CD14-positive monocyte (primary cell): ENCODE results near the gene SLC25A21. TPM values are rescaled to one million over a fixed set of nuclear protein-coding genes. Genes with fewer than 3 reads are reported as not detected.

Experiments
- DNase-seq, 3 donors: peaks; one replicate each; pipeline ENCODE4 v3.0.0-alpha.2; 2011 to 2022
- H2AFZ ChIP-seq: 2 replicates; pipeline ENCODE4 v1.6.0; 2012; ENCODE audit warnings: mild to moderate bottlenecking, low read depth, low read length, inconsistent platforms; ENCODE audit not compliant: insufficient read depth, poor library complexity, severe bottlenecking
- H3K27ac ChIP-seq, 2 donors: 1 replicate in 1 of 2; 2 replicates in 1 of 2; pipeline ENCODE4 v1.5.1; 2012 to 2013; ENCODE audit warnings: low read length in 2 of 2, control low read depth in 1 of 2, inconsistent platforms in 1 of 2, low read depth in 1 of 2, mild to moderate bottlenecking in 1 of 2
- H3K27me3 ChIP-seq, 2 donors: one replicate each; pipeline versions ENCODE4 v1.6.0 to v1.6.1; 2011 to 2013; ENCODE audit warnings: low read length in 2 of 2; ENCODE audit not compliant: control insufficient read depth in 2 of 2, insufficient read depth in 2 of 2
- H3K36me3 ChIP-seq, 2 donors: replicated peaks in 1 of 2; 1 replicate in 1 of 2; 2 replicates in 1 of 2; pipeline versions ENCODE4 v1.5.1 to v1.6.1; 2012 to 2013; ENCODE audit warnings: low read length in 2 of 2, control low read depth in 1 of 2, inconsistent platforms in 1 of 2, mild to moderate bottlenecking in 1 of 2; ENCODE audit not compliant: insufficient read depth in 2 of 2, control insufficient read depth in 1 of 2
- H3K4me1 ChIP-seq, 2 donors: 1 replicate in 1 of 2; 2 replicates in 1 of 2; pipeline versions ENCODE4 v1.5.1 to v1.6.1; 2012 to 2013; ENCODE audit warnings: low read length in 2 of 2, control low read depth in 1 of 2, inconsistent platforms in 1 of 2, mild to moderate bottlenecking in 1 of 2, moderate library complexity in 1 of 2; ENCODE audit not compliant: insufficient read depth in 2 of 2, control insufficient read depth in 1 of 2
- H3K4me2 ChIP-seq: replicated peaks from 2 replicates; pipeline ENCODE3; 2012; ENCODE audit warnings: low read length, moderate library complexity, mild to moderate bottlenecking; ENCODE audit not compliant: poor library complexity, severe bottlenecking; ENCODE audit errors: extremely low read depth
- H3K4me3 ChIP-seq, 3 experiments: fragments of 200-600 bp in 1 of 3; sonication (generic) in 1 of 3; replicated peaks in 1 of 3; 1 replicate in 2 of 3; 2 replicates in 1 of 3; pipeline ENCODE4 v1.5.1; 2011 to 2013; ENCODE audit warnings: low read length in 3 of 3, mild to moderate bottlenecking in 3 of 3, control low read depth in 2 of 3, low read depth in 2 of 3, inconsistent platforms in 1 of 3, moderate library complexity in 1 of 3
- H3K79me2 ChIP-seq: 2 replicates; pipeline ENCODE4 v1.6.0; 2012; ENCODE audit warnings: mild to moderate bottlenecking, control low read depth, inconsistent platforms, low read length, moderate library complexity; ENCODE audit not compliant: insufficient read depth
- H3K9ac ChIP-seq: 2 replicates; pipeline ENCODE4 v1.6.0; 2017; ENCODE audit warnings: low read length, mild to moderate bottlenecking; ENCODE audit not compliant: insufficient read depth, poor library complexity, severe bottlenecking
- H3K9me3 ChIP-seq, 2 donors: replicated peaks in 1 of 2; 1 replicate in 1 of 2; 2 replicates in 1 of 2; pipeline versions ENCODE4 v1.5.1 to v1.6.1; 2012 to 2013; ENCODE audit warnings: low read length in 2 of 2, control low read depth in 1 of 2; ENCODE audit not compliant: control insufficient read depth in 1 of 2, insufficient read depth in 1 of 2
- H4K20me1 ChIP-seq: 2 replicates; pipeline ENCODE4 v1.6.0; 2012; ENCODE audit warnings: mild to moderate bottlenecking, low read length, control low read depth, moderate library complexity; ENCODE audit not compliant: insufficient read depth
- H3K27ac Mint-ChIP-seq, 7 donors: one replicate each; pipeline ENCODE4 v1.8.0; 2020; ENCODE audit warnings: mild to moderate bottlenecking in 7 of 7, mixed read lengths in 7 of 7, moderate library complexity in 6 of 7, inconsistent platforms in 2 of 7
- H3K27me3 Mint-ChIP-seq, 3 donors: one replicate each; pipeline ENCODE4 v1.8.0; 2021 to 2022; ENCODE audit warnings: low read depth in 3 of 3, mild to moderate bottlenecking in 3 of 3, mixed read lengths in 3 of 3, moderate library complexity in 3 of 3, inconsistent platforms in 1 of 3
- H3K36me3 Mint-ChIP-seq, 2 donors: one replicate each; pipeline ENCODE4 v1.8.0; 2020; ENCODE audit warnings: mixed read lengths in 2 of 2, inconsistent platforms in 1 of 2, mild to moderate bottlenecking in 1 of 2
- H3K4me1 Mint-ChIP-seq: one replicate; pipeline ENCODE4 v1.8.0; 2020; ENCODE audit warnings: mild to moderate bottlenecking, mixed read lengths
- H3K4me3 Mint-ChIP-seq, 2 donors: one replicate each; pipeline ENCODE4 v1.8.0; 2020; ENCODE audit warnings: mild to moderate bottlenecking in 2 of 2, mixed read lengths in 2 of 2, moderate library complexity in 1 of 2
- H3K9me3 Mint-ChIP-seq, 7 donors: one replicate each; pipeline ENCODE4 v1.8.0; 2020 to 2022; ENCODE audit warnings: mixed read lengths in 7 of 7, mild to moderate bottlenecking in 6 of 7, moderate library complexity in 6 of 7, inconsistent platforms in 2 of 7
- WGBS: methylation state at CpG from one replicate; pipeline ENCODE4 v1.1.5; 2013; ENCODE audit warnings: missing lambda C conversion rate; ENCODE audit not compliant: insufficient coverage; 5-methylcytosine and 5-hydroxymethylcytosine counted together
- intact Hi-C, 2 donors: fragments of 100-400 bp; cut with micrococcal nuclease; formaldehyde crosslinking; loops; one replicate each; pipeline versions ENCODE4 v1.15.0 to v1.15.1; 2023
- polyA plus RNA-seq, 3 donors: library from polyadenylated mRNA; depleted of rRNA in 1 of 3; unstranded in 2 of 3; stranded (reverse) in 1 of 3; fragments of 300-500 nt in 2 of 3; fragments of >200 nt in 1 of 3; fragmentation: Illumina TruSeq in 2 of 3; gene quantifications; 1 replicate in 2 of 3; 2 replicates in 1 of 3; pipeline ENCODE4 v1.2.3, GENCODE V29; 2012 to 2021
- TF ChIP-seq, protein P1 (sequence below): fragments of 200-600 bp; IDR thresholded peaks from one replicate; pipeline ENCODE4 v1.8.0; 2022; ENCODE audit warnings: antibody characterized with exemption, mild to moderate bottlenecking

Gene SLC25A21
- polyA plus RNA-seq, 3 donors, result not detected

DNA sequence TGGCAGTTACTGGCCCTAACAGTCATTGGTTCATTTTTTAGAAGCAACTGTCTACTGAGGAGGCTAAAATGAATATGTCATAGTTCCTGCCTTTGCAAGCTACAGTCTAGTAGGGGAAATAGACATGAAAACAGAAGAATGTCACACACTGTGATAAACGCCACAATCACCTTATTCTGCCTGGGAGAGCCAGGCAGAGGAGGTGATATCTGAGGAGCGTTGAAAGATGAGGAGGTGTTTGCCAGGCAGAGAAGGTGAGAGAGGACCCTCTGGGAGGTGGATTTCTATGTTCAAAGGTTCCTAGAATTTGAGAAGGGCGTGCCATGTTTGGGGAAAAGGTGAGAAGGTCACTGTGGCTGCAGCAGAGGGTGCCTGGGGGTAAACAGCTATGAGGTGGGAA, 325.0 kb downstream of the SLC25A21 start:
- 80% methylated on average over 2 of the region's 3 CpGs for WGBS
- H3K36me3 ChIP-seq, result no peaks in the 10 kb centered on the region
- Mint-ChIP-seq H3K9me3 (peaks cover 0 to 3% (median 0%) of the 10 kb centered on the region in 7 donors), H3K4me1 (no peaks in the 10 kb centered on the region), H3K27me3 (no peaks in the 10 kb centered on the region), H3K36me3 (no peaks in the 10 kb centered on the region), H3K4me3 (no peak overlapping the region), H3K27ac (no peak overlapping the region)
- H3K79me2 ChIP-seq, result no peaks in the 10 kb centered on the region
- H3K27ac ChIP-seq, result no peak overlapping the region
- H3K9ac ChIP-seq, result no peak overlapping the region
- H3K27me3 ChIP-seq, result no peaks in the 10 kb centered on the region
- H3K9me3 ChIP-seq, result no peaks in the 10 kb centered on the region
- H2AFZ ChIP-seq, result no peak overlapping the region
- intact Hi-C loops, result no loop called here
- TF ChIP-seq, protein P1, sequence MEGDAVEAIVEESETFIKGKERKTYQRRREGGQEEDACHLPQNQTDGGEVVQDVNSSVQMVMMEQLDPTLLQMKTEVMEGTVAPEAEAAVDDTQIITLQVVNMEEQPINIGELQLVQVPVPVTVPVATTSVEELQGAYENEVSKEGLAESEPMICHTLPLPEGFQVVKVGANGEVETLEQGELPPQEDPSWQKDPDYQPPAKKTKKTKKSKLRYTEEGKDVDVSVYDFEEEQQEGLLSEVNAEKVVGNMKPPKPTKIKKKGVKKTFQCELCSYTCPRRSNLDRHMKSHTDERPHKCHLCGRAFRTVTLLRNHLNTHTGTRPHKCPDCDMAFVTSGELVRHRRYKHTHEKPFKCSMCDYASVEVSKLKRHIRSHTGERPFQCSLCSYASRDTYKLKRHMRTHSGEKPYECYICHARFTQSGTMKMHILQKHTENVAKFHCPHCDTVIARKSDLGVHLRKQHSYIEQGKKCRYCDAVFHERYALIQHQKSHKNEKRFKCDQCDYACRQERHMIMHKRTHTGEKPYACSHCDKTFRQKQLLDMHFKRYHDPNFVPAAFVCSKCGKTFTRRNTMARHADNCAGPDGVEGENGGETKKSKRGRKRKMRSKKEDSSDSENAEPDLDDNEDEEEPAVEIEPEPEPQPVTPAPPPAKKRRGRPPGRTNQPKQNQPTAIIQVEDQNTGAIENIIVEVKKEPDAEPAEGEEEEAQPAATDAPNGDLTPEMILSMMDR, result no peak
- H3K4me1 ChIP-seq, result no peaks in the 10 kb centered on the region
- H4K20me1 ChIP-seq, result no peaks in the 10 kb centered on the region
- no peak for DNase-seq
- no peak overlapping the region for H3K4me3 ChIP-seq
- no peak overlapping the region for H3K4me2 ChIP-seq

DNA sequence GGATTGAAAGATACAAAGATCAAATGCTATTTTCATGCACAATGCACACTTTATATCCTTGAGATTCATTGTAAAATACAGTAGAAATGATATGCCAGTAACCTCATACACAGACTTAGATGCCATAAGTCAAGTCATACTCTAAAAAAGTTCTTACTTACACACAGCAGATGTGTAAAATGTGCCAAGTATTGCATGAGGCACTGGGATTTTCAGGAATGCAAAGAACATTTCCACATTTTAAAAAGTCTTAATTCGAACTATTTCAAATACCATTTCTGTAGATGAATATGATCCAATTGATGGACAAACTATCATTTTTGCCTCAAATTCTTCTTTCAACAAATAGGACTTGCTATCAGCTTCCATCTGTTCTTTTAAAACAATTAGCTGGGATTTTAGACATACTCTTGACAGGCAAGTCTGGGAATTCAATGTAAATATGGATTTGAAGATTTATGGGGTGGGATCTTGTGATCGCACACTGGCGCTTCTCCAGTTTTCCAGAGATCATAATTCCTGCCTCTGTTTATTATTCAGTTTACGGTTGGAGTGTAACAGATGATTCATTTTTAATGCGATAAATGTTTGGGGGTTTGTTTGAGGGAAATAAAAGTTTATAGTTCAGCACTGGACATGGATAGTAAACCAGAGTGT, 326.9 kb downstream of the SLC25A21 start:
- H3K27me3 Mint-ChIP-seq, result no peaks in the 10 kb centered on the region
- H2AFZ ChIP-seq, result no peak overlapping the region

More for the DNA sequence above, 326.9 kb downstream of the SLC25A21 start:
- TF ChIP-seq, protein P1, result no peak
- intact Hi-C loops, result no loop called here
- H3K9ac ChIP-seq, result no peak overlapping the region
- no peaks in the 10 kb centered on the region for H4K20me1 ChIP-seq
- Mint-ChIP-seq H3K4me3 (no peak overlapping the region), H3K4me1 (no peaks in the 10 kb centered on the region), H3K9me3 (peaks cover 0 to 3% (median 0%) of the 10 kb centered on the region in 7 donors), H3K27ac (no peak overlapping the region), H3K36me3 (no peaks in the 10 kb centered on the region)
- 100% methylated on average over 1 of the region's 5 CpGs for WGBS
- H3K79me2 ChIP-seq, result no peaks in the 10 kb centered on the region
- H3K27ac ChIP-seq, result no peak overlapping the region
- no peak overlapping the region for H3K4me2 ChIP-seq
- no peak overlapping the region for H3K4me3 ChIP-seq
- DNase-seq, result no peak
- H3K9me3 ChIP-seq, result no peaks in the 10 kb centered on the region
- H3K36me3 ChIP-seq, result no peaks in the 10 kb centered on the region
- H3K4me1 ChIP-seq, result no peaks in the 10 kb centered on the region
- H3K27me3 ChIP-seq, result no peaks in the 10 kb centered on the region
